SK-N-SH (cell line): ENCODE results near the gene TXNRD1. TPM values are rescaled to one million over a fixed set of nuclear protein-coding genes. Genes with fewer than 3 reads are reported as not detected.

Source experiments
- CTCF ChIA-PET: fragments of 300-600, 350-600 bp; formaldehyde crosslinking; extraction: SDS; loops from one replicate; lab custom pipeline; 2021; lab: Yijun Ruan, JAX
- POLR2A ChIA-PET: fragments of 350-600 bp; sonication (Branson Sonifier 250); formaldehyde crosslinking; extraction: SDS; loops from one replicate; lab custom pipeline; 2020; ENCODE audit warnings: antibody characterized with exemption, inconsistent platforms; lab: Yijun Ruan, JAX
- DNase-seq: peaks from one replicate; pipeline ENCODE4 v3.0.0; 2012
- H2AFZ ChIP-seq: fragments of 200-600 bp; sonication (generic); 2 replicates; pipeline ENCODE4 v1.8.1; 2016; ENCODE audit warnings: antibody characterized with exemption, mild to moderate bottlenecking, low read depth
- H3F3A ChIP-seq: fragments of 200-600 bp; sonication (generic); replicated peaks from 2 replicates; pipeline ENCODE3; 2016; ENCODE audit warnings: antibody characterized with exemption, mild to moderate bottlenecking; ENCODE audit not compliant: insufficient read depth
- H3K27ac ChIP-seq, 2 experiments: fragments of 200-500 bp in 1 of 2; fragments of 200-600 bp in 1 of 2; sonication (Bioruptor generic) in 1 of 2; sonication (generic), shearing (Covaris generic) in 1 of 2; 2 replicates each; pipeline versions ENCODE4 v1.5.1 to v1.6.1; 2014 to 2016; ENCODE audit warnings: low read depth in 2 of 2, inconsistent platforms in 1 of 2, low read length in 1 of 2, mild to moderate bottlenecking in 1 of 2, mixed read lengths in 1 of 2
- H3K27me3 ChIP-seq: fragments of 200-600 bp; sonication (generic), shearing (Covaris generic); 2 replicates; pipeline ENCODE4 v1.6.1; 2016; ENCODE audit warnings: mixed run types; ENCODE audit not compliant: insufficient read depth
- H3K36me3 ChIP-seq, 2 experiments: fragments of 200-500 bp in 1 of 2; fragments of 200-600 bp in 1 of 2; sonication (Bioruptor generic) in 1 of 2; sonication (generic) in 1 of 2; replicated peaks in 1 of 2; 2 replicates each; pipeline versions ENCODE3 to v1.5.1; 2014 to 2016; ENCODE audit warnings: low read length in 1 of 2, mild to moderate bottlenecking in 1 of 2; ENCODE audit not compliant: insufficient read depth in 2 of 2, control insufficient read depth in 1 of 2
- H3K4me1 ChIP-seq, 2 experiments: fragments of 200-500 bp in 1 of 2; fragments of 200-600 bp in 1 of 2; sonication (Bioruptor generic) in 1 of 2; sonication (generic), shearing (Covaris generic) in 1 of 2; 2 replicates each; pipeline versions ENCODE4 v1.5.1 to v1.6.1; 2014 to 2016; ENCODE audit warnings: low read depth in 1 of 2, low read length in 1 of 2, mixed run types in 1 of 2; ENCODE audit not compliant: insufficient read depth in 2 of 2, control insufficient read depth in 1 of 2
- H3K4me2 ChIP-seq: fragments of 200-600 bp; sonication (generic), shearing (Covaris generic); 2 replicates; pipeline ENCODE4 v1.6.1; 2017; ENCODE audit warnings: mixed run types
- H3K4me3 ChIP-seq, 2 experiments: fragments of 200-500 bp in 1 of 2; fragments of 200-600 bp in 1 of 2; sonication (Bioruptor generic) in 1 of 2; sonication (generic), shearing (Covaris generic) in 1 of 2; 2 replicates each; pipeline versions ENCODE4 v1.5.1 to v1.8.1; 2014 to 2016; ENCODE audit warnings: low read depth in 2 of 2, inconsistent platforms in 1 of 2, low read length in 1 of 2, mild to moderate bottlenecking in 1 of 2, mixed read lengths in 1 of 2, moderate library complexity in 1 of 2
- H3K79me2 ChIP-seq: fragments of 200-600 bp; sonication (generic); 2 replicates; pipeline ENCODE4 v1.8.1; 2017; ENCODE audit warnings: mild to moderate bottlenecking; ENCODE audit not compliant: insufficient read depth
- H3K9ac ChIP-seq: fragments of 200-600 bp; sonication (generic); 2 replicates; pipeline ENCODE4 v1.6.1; 2017; ENCODE audit warnings: mixed run types
- H3K9me2 ChIP-seq: fragments of 200-600 bp; sonication (generic); 2 replicates; pipeline ENCODE4 v1.6.1; 2017; ENCODE audit warnings: mixed run types
- H3K9me3 ChIP-seq: fragments of 200-600 bp; sonication (generic); 2 replicates; pipeline ENCODE4 v1.6.1; 2017; ENCODE audit warnings: mixed run types, mild to moderate bottlenecking, moderate library complexity
- H4K20me1 ChIP-seq: fragments of 200-600 bp; sonication (generic); 2 replicates; pipeline ENCODE4 v1.6.1; 2017; ENCODE audit warnings: mild to moderate bottlenecking, mixed run types; ENCODE audit not compliant: insufficient read depth
- EP300 ChIP-seq, 2 experiments: IDR thresholded peaks; 2 replicates each; pipeline versions ENCODE4 v1.4.0 to v1.6.1; 2012; ENCODE audit warnings: borderline replicate concordance in 1 of 2, low read depth in 1 of 2, low read length in 1 of 2
- FOSL2 ChIP-seq: IDR thresholded peaks from 2 replicates; pipeline ENCODE4 v1.4.0; 2012; ENCODE audit warnings: low read depth, mild to moderate bottlenecking, moderate library complexity, borderline replicate concordance
- IRF3 ChIP-seq: fragments of 150-350 bp; IDR thresholded peaks from 2 replicates; pipeline ENCODE4 v1.6.1; 2016; ENCODE audit warnings: mild to moderate bottlenecking, low read depth, low read length
- JUND ChIP-seq: IDR thresholded peaks from 2 replicates; pipeline ENCODE4 v1.4.0; 2012
- MEF2A ChIP-seq: IDR thresholded peaks from 2 replicates; pipeline ENCODE4 v1.4.0; 2012; ENCODE audit warnings: low read depth, borderline replicate concordance
- NFIC ChIP-seq: IDR thresholded peaks from 2 replicates; pipeline ENCODE4 v1.4.0; 2012; ENCODE audit warnings: borderline replicate concordance
- POLR2AphosphoS5 ChIP-seq: IDR thresholded peaks from 2 replicates; pipeline ENCODE4 v1.6.1; 2012; ENCODE audit warnings: low read depth, low read length
- RCOR1 ChIP-seq: fragments of 150-350 bp; IDR thresholded peaks from 2 replicates; pipeline ENCODE4 v1.6.1; 2017; ENCODE audit warnings: antibody characterized with exemption, low read length
- RXRA ChIP-seq: IDR thresholded peaks from 2 replicates; pipeline ENCODE4 v1.4.0; 2012; ENCODE audit warnings: low read depth, mild to moderate bottlenecking, borderline replicate concordance
- TAF1 ChIP-seq: IDR thresholded peaks from 2 replicates; pipeline ENCODE4 v1.6.1; 2012; ENCODE audit warnings: low read depth, mild to moderate bottlenecking, low read length, moderate library complexity, borderline replicate concordance
- TCF12 ChIP-seq: IDR thresholded peaks from 2 replicates; pipeline ENCODE4 v1.4.0; 2012
- TEAD4 ChIP-seq: IDR thresholded peaks from 2 replicates; pipeline ENCODE4 v1.4.0; 2012; ENCODE audit warnings: mild to moderate bottlenecking, borderline replicate concordance; ENCODE audit not compliant: insufficient read depth
- YY1 ChIP-seq: IDR thresholded peaks from 2 replicates; pipeline ENCODE4 v1.4.0; 2012; ENCODE audit warnings: low read depth, mild to moderate bottlenecking
- ZBTB33 ChIP-seq: IDR thresholded peaks from 2 replicates; pipeline ENCODE4 v1.4.0; 2012; ENCODE audit warnings: low read depth, borderline replicate concordance
- WGBS: methylation state at CpG from one replicate; pipeline ENCODE4 v1.1.6; 2017; ENCODE audit warnings: low lambda C conversion rate; 5-methylcytosine and 5-hydroxymethylcytosine counted together
- polyA plus RNA-seq, 3 experiments: library from polyadenylated mRNA; depleted of rRNA; stranded (reverse); fragments of >200 nt; gene quantifications; 2 replicates each; pipeline ENCODE4 v1.2.3, GENCODE V29; 2012
- TF ChIP-seq, protein P1 (sequence below): IDR thresholded peaks from 2 replicates; pipeline ENCODE4; 2012
- TF ChIP-seq, protein P2 (sequence below): IDR thresholded peaks from 2 replicates; pipeline ENCODE4 v1.4.0; 2012; ENCODE audit warnings: low read depth, borderline replicate concordance

Gene TXNRD1
- polyA plus RNA-seq, 1 of the 3 experiments (the other 2 are of a cell fraction), result 143 TPM

- Histone ChIP-seq H3K27ac (peak overlapping the region in 1 of 2 experiments; percentile 89; a peak in 2 of 4 replicates), H3K9me3 (no peaks in the 10 kb centered on the region)
- no peak for DNase-seq
Measured at GRCh38 chr12:104280111-104280510, 64.5 kb downstream of the TXNRD1 start.

GRCh38 chr12:104280717-104281458, 65.3 kb downstream of the TXNRD1 start:
- peak overlapping the region in 1 of 2 experiments; percentile 35; a peak in 1 of 4 replicates for H3K4me3 ChIP-seq
- no peaks in the 10 kb centered on the region for H3K9me3 ChIP-seq
- ChIA-PET POLR2A (no interaction called here), CTCF (interaction anchor here (0.6 kb wide), 1 partner anchor 76 kb away, joined by 3 read pairs; no protein-coding TSS in a partner anchor)
- H3K9ac ChIP-seq, result peak overlapping the region; percentile 71
- peak overlapping the region in 1 of 2 experiments; percentile 89; a peak in 2 of 4 replicates for H3K27ac ChIP-seq
- no peaks in the 10 kb centered on the region for H3K27me3 ChIP-seq
- no peaks in the 10 kb centered on the region for H3K9me2 ChIP-seq
- TF ChIP-seq, protein P1, sequence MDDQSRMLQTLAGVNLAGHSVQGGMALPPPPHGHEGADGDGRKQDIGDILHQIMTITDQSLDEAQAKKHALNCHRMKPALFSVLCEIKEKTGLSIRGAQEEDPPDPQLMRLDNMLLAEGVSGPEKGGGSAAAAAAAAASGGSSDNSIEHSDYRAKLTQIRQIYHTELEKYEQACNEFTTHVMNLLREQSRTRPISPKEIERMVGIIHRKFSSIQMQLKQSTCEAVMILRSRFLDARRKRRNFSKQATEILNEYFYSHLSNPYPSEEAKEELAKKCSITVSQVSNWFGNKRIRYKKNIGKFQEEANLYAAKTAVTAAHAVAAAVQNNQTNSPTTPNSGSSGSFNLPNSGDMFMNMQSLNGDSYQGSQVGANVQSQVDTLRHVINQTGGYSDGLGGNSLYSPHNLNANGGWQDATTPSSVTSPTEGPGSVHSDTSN, result peak; percentile 53; the same call in 1 of the 2 replicates
- TF ChIP-seq JUND, result peak; percentile 94
- TF ChIP-seq TAF1, result no peak
- TF ChIP-seq TCF12, result peak; percentile 76
- TF ChIP-seq IRF3, result no peak
- peak; percentile 98 for TF ChIP-seq RXRA
- no peak; the same call in 1 of the 2 replicates for TF ChIP-seq YY1
- peak; percentile 60; the same call in 1 of the 2 replicates for TF ChIP-seq NFIC
- TF ChIP-seq MEF2A, result peak; percentile 100
- TF ChIP-seq EP300 (IDR thresholded peaks at IDR 0.05; ENCODE audit: borderline replicate concordance in 1 of 2, low read depth in 1 of 2, low read length in 1 of 2), result peak in 1 of 2 experiments; percentile 73; a peak in 2 of 4 replicates
- peak; percentile 43; the same call in 1 of the 2 replicates for TF ChIP-seq POLR2AphosphoS5
- peak; percentile 69 for TF ChIP-seq TEAD4
- peak; percentile 85 for TF ChIP-seq FOSL2
- no peak for TF ChIP-seq ZBTB33
- H2AFZ ChIP-seq, result peak overlapping the region; percentile 61; the same call in 1 of the 2 replicates
- H4K20me1 ChIP-seq, result no peaks in the 10 kb centered on the region
- H3K79me2 ChIP-seq, result no peaks in the 10 kb centered on the region
- DNase-seq, result no peak
- peaks cover 34% of the 10 kb centered on the region for H3F3A ChIP-seq
- no peaks in the 10 kb centered on the region for H3K36me3 ChIP-seq
- WGBS, result 58% methylated on average over 4 of the region's 4 CpGs
- peaks cover 2 to 18% of the 10 kb centered on the region in 2 experiments; a peak in 2 of 4 replicates for H3K4me1 ChIP-seq
- H3K4me2 ChIP-seq, result peak overlapping the region; percentile 70; the same call in 1 of the 2 replicates

More at GRCh38 chr12:104280111-104280510, 64.5 kb downstream of the TXNRD1 start:
- H2AFZ ChIP-seq, result peak overlapping the region; percentile 61; the same call in 1 of the 2 replicates
- peak overlapping the region in 1 of 2 experiments; percentile 35; a peak in 2 of 4 replicates for H3K4me3 ChIP-seq
- H4K20me1 ChIP-seq, result no peaks in the 10 kb centered on the region
- 91% methylated on average over 1 of the region's 1 CpG for WGBS
- peaks cover 27% of the 10 kb centered on the region for H3F3A ChIP-seq
- peak overlapping the region; percentile 71 for H3K9ac ChIP-seq
- H3K27me3 ChIP-seq, result no peaks in the 10 kb centered on the region
- POLR2A ChIA-PET, result no interaction called here
- H3K4me2 ChIP-seq, result peak overlapping the region; percentile 70
- no peaks in the 10 kb centered on the region for H3K79me2 ChIP-seq
- H3K9me2 ChIP-seq, result no peaks in the 10 kb centered on the region
- TF ChIP-seq RCOR1, result no peak
- no peak for TF ChIP-seq TCF12
- no peak for TF ChIP-seq IRF3
- TF ChIP-seq, protein P2, sequence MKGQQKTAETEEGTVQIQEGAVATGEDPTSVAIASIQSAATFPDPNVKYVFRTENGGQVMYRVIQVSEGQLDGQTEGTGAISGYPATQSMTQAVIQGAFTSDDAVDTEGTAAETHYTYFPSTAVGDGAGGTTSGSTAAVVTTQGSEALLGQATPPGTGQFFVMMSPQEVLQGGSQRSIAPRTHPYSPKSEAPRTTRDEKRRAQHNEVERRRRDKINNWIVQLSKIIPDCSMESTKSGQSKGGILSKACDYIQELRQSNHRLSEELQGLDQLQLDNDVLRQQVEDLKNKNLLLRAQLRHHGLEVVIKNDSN, result no peak
- CTCF ChIA-PET, result no interaction called here
- H3K36me3 ChIP-seq, result no peaks in the 10 kb centered on the region
- peaks cover 0 to 10% of the 10 kb centered on the region in 2 experiments; a peak in 1 of 4 replicates for H3K4me1 ChIP-seq
